GM21360 (cell line): ENCODE data around the gene CD19.
"Not testable (repeated sequence)": the region's sequence is repeated elsewhere in the genome, so short reads cannot be mapped to it uniquely, and the experiment has no call there.

Experiments used
- ATAC-seq: cut with Tn5 transposase; IDR thresholded peaks from one replicate; pipeline ENCODE4 v1.9.1; 2021; ENCODE audit warnings: mild to moderate bottlenecking, moderate library complexity; ENCODE audit not compliant: unreplicated experiment

CD19 gene

DNA sequence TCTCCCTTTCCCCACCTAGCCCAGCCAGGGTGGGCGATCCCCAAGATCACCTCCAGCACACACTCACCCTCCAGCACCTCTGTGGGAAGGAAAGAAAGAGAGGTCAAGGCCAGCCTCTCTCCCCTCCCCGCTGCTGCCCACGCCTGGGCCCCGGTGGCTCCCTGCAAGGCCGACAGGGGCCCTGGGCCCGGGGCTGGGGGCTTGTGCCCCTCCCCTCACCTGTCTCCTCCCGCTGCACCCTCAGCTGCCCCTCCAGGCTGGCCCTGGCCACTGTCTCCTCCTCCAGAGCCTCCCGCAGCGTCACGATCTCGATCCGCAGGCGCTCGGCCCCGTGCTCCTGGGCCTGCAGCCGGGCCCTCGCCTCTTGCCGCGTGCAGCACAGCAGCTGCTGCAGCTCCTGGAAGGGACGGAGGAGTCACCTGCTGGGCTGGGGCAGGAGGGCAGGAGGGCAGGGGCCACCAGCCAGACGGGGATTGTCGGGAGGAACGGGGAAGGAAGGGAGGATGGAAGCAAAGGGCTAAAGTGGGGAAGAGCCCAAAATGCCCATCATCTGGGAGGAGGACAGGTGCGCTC, 25.9 kb upstream of the CD19 start:
- no peak for ATAC-seq

DNA sequence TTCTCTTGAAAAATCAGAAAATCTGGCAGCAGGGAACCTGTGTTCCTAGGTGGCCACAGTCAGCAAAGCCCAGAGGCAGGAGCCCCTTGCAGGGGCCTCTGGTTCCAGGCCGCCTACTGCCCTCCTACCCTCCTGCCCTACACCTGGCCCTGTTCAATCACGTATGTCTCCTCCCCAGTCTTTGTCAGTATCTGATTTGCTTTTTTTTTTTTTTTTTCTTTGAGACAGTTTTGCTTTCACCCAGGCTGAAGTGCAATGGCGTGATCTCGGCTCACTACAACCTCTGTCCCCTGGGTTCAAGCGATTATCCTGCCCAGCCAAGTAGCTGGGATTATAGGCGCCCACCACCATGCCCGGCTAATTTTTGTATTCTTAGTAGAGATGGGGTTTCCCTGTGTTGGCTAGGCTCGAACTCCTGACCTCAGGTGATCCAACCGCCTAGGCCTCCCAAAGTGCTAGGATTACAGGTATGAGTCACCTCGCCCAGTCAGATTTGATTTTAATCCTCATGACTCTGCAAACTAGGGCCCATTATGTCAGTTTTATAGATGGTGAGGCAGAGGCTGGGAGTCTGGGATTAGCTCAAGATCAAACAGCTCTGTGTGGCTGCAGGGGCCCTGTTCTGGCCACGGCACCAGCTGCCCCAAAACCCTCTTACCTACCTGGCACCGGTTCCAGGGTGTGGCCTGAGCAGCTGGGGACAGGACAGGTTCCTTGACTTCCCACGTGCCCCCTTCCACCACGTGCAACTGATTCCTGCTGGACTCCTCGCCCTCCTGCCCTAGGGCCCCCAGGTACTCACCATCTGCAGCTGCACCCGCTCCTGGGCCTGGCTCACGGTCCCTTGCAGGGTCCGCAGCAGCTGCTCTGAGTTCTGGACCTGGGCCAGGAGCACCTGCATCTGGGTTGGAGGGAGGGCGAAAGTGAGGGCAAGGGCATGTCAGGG, 21.4 kb upstream of the CD19 start:
- no peak for ATAC-seq

DNA sequence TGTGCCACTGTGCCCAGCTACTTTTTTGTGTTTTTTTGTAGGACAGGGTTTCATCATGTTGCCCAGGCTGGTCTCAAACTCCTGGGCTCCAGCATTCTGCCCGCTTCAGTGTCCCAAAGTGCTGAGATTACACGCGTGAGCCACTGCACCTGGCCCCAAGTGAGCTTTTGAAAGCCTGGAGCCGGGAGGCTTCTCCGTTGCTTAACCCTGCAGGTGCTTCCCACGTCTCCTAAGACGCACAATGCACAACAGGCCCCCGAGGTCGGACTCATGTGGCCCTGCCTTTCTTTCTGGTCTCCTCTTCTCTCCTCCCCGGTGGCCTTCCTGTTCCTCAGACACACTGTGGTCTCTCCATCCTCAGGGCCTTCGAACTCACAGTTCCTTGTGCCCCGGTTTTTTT, 19.2 kb upstream of the CD19 start:
- no peak for ATAC-seq

DNA sequence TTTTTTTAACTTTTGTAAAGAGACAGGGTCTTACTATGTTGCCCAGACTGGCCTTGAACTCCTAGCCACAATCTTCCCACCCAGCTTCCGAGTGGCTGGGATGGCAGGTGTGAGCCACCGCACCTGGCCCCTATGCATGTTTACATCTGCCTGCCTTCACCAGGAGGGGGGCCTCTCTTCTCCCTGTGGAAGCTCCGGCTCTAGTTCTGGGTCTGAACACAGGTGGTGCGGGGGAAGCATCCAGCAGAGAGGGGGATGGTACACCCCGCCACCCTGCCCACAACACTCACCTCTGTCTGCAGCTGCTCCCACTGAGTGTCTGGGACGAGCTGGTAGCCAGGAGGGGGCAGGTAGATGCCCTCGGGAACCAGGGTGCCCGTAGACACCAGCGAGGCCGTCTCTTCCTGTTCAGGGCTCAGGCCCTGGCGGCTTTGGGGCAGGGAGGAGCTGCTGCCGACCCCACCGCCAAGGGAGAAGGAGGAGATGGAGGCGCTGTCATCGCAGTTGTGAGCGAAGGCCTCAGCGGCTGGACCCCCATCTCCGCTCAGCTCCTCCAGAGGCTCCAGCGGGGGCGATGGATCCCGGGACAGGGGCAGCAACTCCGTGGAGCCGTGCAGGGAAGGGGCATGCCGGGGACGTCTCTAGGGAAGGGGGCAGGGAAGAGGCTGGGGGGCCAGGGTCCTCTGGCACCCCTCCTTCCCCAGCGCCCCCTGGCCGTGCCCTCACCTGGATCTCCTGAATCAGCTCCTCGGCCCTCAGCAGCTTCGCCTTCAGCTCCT, 17.6 kb upstream of the CD19 start:
- ATAC-seq: no peak

DNA sequence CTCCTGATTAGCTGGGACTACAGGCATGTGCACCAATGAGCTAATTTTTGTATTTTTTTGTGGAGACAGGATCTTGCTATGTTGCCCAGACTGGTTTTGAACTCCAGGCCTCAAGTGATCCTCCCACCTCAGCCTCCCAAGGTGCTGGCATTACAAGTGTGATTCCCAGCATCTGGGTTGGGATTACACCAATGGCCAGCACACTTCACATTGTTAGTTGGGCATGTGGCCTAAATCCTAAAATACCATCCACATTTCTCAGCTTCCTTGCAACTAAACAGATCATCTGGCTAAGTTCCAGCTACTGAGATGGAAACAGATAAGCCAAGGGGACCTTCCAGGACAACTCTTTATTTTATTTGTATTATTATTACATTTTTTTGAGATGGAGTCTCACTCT, 16.6 kb upstream of the CD19 start:
- no peak for ATAC-seq

DNA sequence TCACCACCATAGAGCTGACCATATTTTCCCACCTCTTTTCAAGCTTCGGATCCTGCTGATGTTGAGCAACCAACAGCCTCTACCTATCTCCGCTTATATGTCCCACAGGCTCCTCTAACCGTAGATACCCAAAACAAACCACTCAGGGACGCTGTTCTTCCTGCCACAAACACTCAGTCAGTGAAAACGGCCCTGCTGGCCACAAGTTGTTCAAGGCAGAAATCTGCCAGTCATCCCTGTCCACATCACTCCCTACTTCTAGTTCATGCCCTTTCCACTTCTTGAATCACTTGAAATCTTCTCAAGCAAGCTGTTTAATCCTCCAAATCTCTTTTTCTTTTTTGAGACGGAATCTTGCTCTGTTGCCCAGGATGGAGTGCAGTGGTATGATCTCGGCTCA, 14.7 kb upstream of the CD19 start:
- ATAC-seq: no peak

DNA sequence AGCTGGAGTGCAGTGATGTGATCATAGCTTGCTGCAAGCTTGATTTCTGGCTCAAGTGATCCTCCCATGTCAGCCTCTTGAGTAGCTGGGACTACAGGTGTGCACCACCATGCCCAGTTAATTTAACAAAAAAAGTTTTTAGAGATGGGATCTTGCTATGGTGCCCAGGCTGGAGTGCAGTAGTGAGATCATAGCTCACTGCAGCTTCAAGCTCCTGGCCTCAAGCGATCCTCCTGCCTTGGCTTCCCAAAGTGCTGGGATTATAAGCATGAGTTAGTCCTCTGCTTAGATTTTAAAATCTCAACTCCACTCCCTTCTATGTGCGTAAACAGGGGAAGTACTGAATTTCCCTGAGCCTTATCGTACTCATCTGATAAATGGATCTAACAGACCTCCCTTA, 13.1 kb upstream of the CD19 start:
- no peak for ATAC-seq

DNA sequence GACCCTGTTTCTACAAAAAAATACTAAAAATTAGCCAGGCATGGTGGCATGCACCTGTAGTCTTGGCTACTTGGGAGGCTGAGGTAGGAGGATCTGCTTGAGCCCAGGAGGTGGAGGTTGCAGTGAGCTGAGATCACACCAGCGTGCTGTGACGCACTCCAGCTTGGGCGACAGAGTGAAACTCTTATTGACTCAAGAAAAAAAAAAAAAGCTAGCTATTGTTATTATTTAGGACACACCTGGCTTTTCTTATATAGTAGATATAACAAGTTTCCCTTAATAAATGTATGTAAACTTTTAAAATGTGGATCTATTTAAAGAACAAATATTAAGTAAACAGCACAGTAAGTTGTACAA, 8.6 kb upstream of the CD19 start:
- ATAC-seq: no peak

DNA sequence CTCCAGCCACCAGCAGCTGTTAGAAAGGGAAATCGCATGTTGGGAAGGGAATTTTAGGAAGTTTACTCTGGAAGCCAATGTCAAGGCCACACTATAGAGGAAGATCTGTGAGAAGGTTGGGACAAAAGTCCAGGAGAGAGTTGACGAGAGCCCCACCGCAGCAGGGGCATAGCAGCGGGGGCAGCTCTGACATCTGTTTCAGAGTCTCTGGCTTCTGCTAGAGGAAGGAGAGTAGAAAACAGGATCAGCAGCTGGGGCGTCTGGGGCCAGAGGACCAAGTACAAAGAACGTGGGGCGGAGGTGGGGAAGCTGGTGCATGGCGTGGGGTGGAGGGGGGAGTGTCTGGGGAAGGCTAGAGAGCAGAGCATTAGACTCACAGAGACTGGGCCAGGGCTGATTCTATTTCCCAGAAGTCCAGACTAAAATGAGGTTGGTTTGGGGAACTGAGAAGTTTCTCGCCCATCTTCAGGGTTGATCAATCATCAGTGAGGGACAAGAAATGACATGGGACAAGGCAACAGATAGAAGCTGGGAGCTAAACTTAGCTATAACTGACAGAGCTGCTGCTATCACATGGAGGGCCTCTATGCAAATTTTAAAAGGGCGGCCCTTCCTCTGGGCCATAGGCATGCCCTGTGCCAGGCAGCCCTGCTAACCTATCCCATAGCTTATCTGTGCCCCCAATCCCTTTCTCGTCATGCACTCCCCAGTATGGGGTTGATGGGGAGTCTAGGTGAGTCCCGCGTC, 7.9 kb upstream of the CD19 start:
- ATAC-seq: peak; percentile 47

DNA sequence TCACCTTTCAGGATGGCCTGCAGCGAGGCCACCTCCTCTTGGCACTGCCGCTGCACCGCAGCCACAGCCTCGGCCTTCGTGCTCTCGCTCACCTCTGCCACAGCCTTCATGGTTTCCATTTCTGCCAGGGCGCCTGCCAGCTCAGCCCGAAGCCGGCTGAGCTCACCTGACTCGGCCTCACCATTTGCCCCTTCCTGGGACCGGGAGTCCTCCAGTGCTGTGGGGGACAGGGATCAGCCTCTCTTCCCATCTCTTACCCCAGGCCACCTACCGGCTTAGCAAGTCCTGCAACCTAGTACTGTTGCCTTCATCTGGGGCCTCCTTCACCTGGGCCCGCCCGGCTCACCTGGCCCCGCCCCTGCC, 7.4 kb upstream of the CD19 start:
- ATAC-seq: no peak

DNA sequence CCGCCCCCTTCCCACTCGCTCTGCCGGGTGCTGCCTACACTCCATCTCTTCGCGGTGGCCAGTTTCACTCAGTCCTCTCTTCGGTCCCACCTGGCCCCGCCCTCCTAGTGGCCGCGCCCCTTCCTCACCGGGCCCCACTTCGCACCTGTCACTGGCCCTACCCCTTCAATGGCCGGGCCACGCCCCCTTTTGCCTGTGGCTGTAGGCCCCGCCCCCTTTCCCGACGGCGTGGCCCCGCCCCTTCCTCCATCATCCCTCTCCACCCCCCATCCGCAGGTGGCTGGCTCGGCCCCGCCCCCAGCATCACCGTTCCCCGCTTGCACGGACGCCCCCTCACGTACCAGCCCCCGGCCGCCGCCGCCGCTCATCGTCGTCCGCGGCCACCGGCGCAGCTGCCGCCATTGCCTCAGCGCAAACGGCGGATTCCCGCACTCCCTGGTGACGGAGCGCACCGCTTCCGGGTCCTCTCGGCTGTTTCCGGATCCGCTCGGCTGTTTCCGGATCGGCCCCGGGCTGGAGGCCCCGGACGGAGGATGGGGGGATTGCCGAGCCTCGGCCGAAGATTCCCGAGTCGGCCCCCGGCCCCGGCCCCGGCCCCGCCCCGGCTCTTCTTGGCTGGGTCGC, 6.9 kb upstream of the CD19 start, which contains the start of gene RABEP2:
Gene RABEP2, minus strand, starts transcription at position 477 of the 624 bp plus-strand sequence. Its CDS starts 75 bp downstream, at position 402.
- peak; percentile 61 for ATAC-seq

DNA sequence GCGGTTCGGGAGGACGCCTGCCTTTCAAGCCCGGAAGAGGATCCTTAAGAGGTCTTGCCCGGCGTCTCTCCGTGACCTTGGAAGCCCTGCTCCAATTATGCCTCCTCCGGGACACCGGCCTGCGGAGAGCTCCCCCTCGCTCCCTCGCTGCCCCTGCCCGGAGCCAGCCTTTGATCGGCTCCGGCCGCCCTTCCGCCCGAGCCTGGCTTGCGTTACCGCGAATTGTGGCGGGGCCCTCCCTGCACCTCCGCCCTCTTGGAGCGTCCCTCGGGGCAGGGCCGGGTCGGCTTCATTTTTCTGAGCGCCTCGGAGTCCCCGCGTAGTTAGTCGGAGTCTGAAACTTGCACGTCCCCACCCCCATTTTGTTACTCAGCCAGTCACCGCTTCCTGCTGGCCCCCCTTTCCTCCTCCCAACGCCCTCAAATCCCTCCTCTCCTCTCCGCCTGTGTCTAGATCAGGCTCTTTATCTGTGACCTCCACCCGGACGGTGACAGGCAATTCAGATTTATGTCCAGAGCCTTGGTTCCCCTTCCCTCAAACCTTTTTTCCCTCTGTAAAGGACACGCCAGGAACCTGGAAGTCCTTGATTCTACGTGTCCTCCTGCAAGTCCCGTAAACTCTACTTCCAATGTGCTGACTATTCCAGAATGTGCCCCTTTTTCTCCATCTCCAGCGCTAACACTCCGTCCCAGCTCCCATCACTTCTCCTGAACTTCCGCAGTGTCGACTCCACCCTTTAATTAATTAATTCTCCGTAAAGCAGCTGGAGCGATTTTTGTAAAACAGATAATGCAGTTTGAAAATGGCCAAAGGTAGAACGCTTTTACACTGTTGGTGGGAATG, 6.2 kb upstream of the CD19 start:
- ATAC-seq: peak; percentile 35

DNA sequence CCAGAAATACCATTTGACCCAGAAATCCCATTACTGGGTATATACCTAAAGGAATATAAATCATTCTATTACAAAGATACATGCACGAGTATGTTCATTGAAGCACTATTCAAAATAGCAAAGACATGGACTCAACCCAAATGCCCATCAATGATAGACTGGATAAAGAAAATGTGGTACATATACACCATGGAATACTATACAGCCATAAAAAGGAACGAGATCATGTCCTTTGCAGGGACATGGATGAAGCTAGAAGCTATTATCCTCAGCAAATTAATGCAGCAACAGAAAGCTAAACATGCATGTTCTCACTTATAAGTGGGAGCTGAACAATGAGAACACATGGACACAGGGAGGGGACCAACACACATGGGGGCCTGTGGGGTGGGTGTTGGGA, 5.5 kb upstream of the CD19 start:
- not testable (repeated sequence) for ATAC-seq

DNA sequence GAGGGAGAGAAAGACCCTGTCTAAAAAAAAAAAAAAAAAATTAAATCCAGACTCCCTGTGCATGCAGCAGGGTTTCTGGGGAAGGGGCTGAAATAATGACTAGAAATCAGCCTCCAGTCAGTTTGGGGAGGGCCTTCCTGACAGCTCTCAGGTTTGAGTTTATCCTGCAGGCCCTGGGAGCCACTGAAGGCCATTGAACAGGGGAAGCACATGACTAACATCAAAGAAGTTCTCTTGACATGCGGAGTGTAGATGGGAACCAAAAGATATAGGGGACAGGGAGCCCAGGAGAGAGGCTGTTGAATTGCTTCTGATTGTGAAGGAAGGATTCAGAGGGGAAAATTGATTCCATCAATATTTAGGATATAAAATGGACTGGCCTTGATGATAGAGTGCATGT, 4.0 kb upstream of the CD19 start:
- ATAC-seq: no peak

DNA sequence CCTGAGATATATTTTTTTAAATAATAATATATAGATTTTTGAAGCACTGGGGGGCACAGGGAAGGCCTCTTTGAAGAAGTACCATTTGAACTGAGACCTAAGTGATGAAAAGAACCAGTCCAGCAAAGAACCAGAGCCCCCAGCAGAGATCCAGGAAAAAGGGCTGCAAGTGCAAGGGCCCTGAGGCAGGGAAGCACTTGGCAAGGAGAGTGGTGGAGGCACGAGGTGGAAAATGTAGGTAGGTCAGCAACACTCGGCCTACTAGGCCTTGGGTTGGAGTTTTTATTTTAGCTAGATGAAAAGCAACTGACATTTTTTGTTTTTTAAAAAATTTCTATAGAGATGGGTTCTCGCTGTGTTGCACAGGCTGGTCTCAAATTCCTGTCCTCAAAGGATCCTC, 1.6 kb upstream of the CD19 start:
- ATAC-seq: no peak

DNA sequence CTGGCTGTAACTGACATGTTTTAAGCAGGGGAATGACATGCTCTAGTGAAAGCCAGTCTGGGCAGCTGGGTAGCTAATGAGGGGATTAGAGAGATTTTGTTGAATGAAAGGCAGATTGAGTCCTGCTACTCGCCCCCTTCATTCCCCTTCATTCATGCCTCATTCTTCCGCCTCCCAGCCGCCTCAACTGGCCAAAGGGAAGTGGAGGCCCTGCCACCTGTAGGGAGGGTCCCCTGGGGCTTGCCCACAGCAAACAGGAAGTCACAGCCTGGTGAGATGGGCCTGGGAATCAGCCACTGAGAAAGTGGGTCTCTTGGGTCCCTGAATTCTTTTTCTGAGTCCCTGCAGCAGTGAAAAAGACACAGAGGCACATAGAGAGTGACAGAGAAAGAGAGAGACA, 1.1 kb upstream of the CD19 start:
- no peak for ATAC-seq

DNA sequence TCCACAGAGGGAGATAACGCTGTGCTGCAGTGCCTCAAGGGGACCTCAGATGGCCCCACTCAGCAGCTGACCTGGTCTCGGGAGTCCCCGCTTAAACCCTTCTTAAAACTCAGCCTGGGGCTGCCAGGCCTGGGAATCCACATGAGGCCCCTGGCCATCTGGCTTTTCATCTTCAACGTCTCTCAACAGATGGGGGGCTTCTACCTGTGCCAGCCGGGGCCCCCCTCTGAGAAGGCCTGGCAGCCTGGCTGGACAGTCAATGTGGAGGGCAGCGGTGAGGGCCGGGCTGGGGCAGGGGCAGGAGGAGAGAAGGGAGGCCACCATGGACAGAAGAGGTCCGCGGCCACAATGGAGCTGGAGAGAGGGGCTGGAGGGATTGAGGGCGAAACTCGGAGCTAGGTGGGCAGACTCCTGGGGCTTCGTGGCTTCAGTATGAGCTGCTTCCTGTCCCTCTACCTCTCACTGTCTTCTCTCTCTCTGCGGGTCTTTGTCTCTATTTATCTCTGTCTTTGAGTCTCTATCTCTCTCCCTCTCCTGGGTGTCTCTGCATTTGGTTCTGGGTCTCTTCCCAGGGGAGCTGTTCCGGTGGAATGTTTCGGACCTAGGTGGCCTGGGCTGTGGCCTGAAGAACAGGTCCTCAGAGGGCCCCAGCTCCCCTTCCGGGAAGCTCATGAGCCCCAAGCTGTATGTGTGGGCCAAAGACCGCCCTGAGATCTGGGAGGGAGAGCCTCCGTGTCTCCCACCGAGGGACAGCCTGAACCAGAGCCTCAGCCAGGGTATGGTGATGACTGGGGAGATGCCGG, 769 bp downstream of the CD19 start:
- no peak for ATAC-seq

DNA sequence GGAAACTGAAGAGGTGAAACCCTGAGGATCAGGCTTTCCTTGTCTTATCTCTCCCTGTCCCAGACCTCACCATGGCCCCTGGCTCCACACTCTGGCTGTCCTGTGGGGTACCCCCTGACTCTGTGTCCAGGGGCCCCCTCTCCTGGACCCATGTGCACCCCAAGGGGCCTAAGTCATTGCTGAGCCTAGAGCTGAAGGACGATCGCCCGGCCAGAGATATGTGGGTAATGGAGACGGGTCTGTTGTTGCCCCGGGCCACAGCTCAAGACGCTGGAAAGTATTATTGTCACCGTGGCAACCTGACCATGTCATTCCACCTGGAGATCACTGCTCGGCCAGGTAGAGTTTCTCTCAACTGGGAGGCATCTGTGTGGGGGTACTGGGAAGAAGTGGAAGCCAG, 1.4 kb downstream of the CD19 start:
- no peak for ATAC-seq

DNA sequence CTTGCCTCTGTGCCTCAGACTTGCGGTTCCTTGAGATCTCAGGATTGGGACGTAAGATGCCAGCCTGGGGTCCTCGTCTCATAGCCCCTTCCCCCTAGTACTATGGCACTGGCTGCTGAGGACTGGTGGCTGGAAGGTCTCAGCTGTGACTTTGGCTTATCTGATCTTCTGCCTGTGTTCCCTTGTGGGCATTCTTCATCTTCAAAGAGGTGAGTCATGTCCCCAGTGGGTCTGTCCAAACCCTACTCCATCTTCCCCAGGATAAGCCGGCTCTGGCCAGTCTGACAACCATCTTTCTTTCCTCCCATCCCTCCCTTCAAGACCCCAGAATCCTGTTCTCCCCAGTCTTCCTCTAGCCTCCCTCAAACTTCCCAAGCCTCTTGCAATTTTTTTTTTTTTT, 3.6 kb downstream of the CD19 start:
- no peak for ATAC-seq
